Ishikawa (cell line): ENCODE results near the gene HCFC1R1.

Experiments used
- CEBPB ChIP-seq: IDR thresholded peaks from 2 replicates; pipeline ENCODE4 v1.6.1; 2012
- CREB1 ChIP-seq: IDR thresholded peaks from 2 replicates; pipeline ENCODE4 v1.6.1; 2012; ENCODE audit warnings: low read depth
- EGR1 ChIP-seq: IDR thresholded peaks from 2 replicates; pipeline ENCODE4 v1.6.1; 2012
- EP300 ChIP-seq: IDR thresholded peaks from 2 replicates; pipeline ENCODE4 v1.6.1; 2012; ENCODE audit warnings: borderline replicate concordance
- FOXM1 ChIP-seq: IDR thresholded peaks from 2 replicates; pipeline ENCODE4 v1.6.1; 2012; ENCODE audit warnings: low read depth, borderline replicate concordance
- NFIC ChIP-seq: IDR thresholded peaks from 2 replicates; pipeline ENCODE4 v1.6.1; 2012
- RAD21 ChIP-seq: IDR thresholded peaks from 2 replicates; pipeline ENCODE4 v1.6.1; 2012; ENCODE audit warnings: low read depth
- TAF1 ChIP-seq: IDR thresholded peaks from 2 replicates; pipeline ENCODE4 v1.6.1; 2012; ENCODE audit warnings: low read depth, mild to moderate bottlenecking
- TCF12 ChIP-seq: IDR thresholded peaks from 2 replicates; pipeline ENCODE4 v1.6.1; 2012; ENCODE audit warnings: low read depth
- TEAD4 ChIP-seq: IDR thresholded peaks from 2 replicates; pipeline ENCODE4 v1.6.1; 2012
- YY1 ChIP-seq: IDR thresholded peaks from 2 replicates; pipeline ENCODE4 v1.6.1; 2012; ENCODE audit warnings: low read depth
- ZBTB7A ChIP-seq: IDR thresholded peaks from 2 replicates; pipeline ENCODE4 v1.6.1; 2012; ENCODE audit warnings: low read depth
- TF ChIP-seq, protein P1 (sequence below): IDR thresholded peaks from 2 replicates; pipeline ENCODE4 v1.6.1; 2012; ENCODE audit warnings: low read depth, mild to moderate bottlenecking
- TF ChIP-seq, protein P2 (sequence below): IDR thresholded peaks from 2 replicates; pipeline ENCODE4 v1.6.1; 2012
- TF ChIP-seq, protein P3 (sequence below): IDR thresholded peaks from 2 replicates; pipeline ENCODE4 v1.6.1; 2012

The HCFC1R1 gene

DNA sequence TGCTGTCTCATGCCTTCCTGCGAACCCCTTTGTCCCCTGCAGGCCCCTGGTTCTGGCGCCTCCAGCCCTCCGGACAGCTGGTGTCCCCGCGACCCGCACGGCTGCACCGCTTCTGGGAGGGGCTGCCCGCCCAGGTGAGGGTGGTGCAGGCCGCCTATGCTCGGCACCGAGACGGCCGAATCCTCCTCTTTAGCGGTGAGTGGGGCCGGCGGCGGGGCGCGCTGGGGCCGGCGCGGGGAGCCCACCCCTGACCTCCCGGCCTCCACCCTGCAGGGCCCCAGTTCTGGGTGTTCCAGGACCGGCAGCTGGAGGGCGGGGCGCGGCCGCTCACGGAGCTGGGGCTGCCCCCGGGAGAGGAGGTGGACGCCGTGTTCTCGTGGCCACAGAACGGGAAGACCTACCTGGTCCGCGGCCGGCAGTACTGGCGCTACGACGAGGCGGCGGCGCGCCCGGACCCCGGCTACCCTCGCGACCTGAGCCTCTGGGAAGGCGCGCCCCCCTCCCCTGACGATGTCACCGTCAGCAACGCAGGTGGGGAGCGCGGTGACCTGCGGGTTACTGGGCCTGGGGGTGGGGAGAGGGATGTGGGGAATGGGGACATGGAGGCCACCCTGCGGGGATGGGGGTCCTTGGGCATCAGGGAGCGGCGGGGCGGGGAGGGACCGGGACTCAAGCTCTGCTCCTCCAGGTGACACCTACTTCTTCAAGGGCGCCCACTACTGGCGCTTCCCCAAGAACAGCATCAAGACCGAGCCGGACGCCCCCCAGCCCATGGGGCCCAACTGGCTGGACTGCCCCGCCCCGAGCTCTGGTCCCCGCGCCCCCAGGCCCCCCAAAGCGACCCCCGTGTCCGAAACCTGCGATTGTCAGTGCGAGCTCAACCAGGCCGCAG lies 34.6 kb upstream of the HCFC1R1 start:
- TF ChIP-seq YY1 (no peak), TEAD4 (no peak), RAD21 (no peak), TCF12 (no peak), FOXM1 (no peak), EP300 (no peak), EGR1 (no peak), TAF1 (no peak), ZBTB7A (no peak; the same call in 1 of the 2 replicates), CREB1 (no peak), NFIC (no peak)
- TF ChIP-seq, protein P1, sequence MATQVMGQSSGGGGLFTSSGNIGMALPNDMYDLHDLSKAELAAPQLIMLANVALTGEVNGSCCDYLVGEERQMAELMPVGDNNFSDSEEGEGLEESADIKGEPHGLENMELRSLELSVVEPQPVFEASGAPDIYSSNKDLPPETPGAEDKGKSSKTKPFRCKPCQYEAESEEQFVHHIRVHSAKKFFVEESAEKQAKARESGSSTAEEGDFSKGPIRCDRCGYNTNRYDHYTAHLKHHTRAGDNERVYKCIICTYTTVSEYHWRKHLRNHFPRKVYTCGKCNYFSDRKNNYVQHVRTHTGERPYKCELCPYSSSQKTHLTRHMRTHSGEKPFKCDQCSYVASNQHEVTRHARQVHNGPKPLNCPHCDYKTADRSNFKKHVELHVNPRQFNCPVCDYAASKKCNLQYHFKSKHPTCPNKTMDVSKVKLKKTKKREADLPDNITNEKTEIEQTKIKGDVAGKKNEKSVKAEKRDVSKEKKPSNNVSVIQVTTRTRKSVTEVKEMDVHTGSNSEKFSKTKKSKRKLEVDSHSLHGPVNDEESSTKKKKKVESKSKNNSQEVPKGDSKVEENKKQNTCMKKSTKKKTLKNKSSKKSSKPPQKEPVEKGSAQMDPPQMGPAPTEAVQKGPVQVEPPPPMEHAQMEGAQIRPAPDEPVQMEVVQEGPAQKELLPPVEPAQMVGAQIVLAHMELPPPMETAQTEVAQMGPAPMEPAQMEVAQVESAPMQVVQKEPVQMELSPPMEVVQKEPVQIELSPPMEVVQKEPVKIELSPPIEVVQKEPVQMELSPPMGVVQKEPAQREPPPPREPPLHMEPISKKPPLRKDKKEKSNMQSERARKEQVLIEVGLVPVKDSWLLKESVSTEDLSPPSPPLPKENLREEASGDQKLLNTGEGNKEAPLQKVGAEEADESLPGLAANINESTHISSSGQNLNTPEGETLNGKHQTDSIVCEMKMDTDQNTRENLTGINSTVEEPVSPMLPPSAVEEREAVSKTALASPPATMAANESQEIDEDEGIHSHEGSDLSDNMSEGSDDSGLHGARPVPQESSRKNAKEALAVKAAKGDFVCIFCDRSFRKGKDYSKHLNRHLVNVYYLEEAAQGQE, result no peak
- TF ChIP-seq, protein P2, sequence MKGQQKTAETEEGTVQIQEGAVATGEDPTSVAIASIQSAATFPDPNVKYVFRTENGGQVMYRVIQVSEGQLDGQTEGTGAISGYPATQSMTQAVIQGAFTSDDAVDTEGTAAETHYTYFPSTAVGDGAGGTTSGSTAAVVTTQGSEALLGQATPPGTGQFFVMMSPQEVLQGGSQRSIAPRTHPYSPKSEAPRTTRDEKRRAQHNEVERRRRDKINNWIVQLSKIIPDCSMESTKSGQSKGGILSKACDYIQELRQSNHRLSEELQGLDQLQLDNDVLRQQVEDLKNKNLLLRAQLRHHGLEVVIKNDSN, result no peak
- TF ChIP-seq, protein P3, sequence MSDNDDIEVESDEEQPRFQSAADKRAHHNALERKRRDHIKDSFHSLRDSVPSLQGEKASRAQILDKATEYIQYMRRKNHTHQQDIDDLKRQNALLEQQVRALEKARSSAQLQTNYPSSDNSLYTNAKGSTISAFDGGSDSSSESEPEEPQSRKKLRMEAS, result no peak

DNA sequence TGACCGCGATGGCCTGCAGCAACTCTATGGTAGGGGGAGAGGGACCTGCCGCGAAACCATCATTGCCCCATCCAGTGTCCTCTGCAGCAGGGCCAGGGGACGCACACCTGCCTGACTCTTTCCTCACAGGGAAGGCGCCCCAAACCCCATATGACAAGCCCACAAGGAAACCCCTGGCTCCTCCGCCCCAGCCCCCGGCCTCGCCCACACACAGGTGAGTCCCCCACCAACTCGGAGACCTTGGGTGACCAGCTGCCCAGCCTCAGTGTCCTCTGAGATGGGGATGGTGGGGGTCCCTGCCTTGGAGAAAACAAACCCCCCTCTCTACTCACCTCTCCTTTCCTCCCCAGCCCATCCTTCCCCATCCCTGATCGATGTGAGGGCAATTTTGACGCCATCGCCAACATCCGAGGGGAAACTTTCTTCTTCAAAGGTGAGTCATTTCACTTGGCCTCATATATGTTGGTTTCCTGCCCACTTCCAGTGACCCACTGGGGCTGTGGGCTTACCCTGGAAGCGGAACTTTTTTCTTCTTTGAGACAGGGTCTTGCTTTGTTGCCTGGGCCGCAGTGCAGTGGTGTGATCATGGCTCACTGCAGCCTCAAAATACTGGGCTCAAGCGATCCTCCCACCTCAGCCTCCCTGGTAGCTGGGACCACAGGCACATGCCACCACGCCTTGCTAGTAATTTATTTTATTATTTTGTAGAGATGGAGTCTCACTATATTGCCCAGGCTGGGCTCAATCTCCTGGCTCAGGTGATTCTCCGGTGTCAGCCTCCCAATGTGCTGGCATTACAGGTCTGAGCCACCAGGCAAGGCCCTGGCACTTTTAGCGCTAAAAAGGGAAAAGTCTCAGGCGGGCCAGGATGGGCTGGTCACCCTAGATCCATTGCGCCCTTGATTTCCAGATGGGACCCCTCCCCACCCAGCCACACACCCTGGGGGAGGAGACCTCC lies 33.7 kb upstream of the HCFC1R1 start:
- no peak for TF ChIP-seq CEBPB
- no peak for TF ChIP-seq EP300
- TF ChIP-seq, protein P2, result no peak
- TF ChIP-seq RAD21, result no peak
- TF ChIP-seq, protein P1, result no peak
- no peak for TF ChIP-seq YY1
- no peak for TF ChIP-seq TCF12
- no peak for TF ChIP-seq CREB1
- TF ChIP-seq EGR1, result no peak
- TF ChIP-seq TAF1, result no peak
- TF ChIP-seq NFIC, result no peak
- TF ChIP-seq, protein P3, result no peak

DNA sequence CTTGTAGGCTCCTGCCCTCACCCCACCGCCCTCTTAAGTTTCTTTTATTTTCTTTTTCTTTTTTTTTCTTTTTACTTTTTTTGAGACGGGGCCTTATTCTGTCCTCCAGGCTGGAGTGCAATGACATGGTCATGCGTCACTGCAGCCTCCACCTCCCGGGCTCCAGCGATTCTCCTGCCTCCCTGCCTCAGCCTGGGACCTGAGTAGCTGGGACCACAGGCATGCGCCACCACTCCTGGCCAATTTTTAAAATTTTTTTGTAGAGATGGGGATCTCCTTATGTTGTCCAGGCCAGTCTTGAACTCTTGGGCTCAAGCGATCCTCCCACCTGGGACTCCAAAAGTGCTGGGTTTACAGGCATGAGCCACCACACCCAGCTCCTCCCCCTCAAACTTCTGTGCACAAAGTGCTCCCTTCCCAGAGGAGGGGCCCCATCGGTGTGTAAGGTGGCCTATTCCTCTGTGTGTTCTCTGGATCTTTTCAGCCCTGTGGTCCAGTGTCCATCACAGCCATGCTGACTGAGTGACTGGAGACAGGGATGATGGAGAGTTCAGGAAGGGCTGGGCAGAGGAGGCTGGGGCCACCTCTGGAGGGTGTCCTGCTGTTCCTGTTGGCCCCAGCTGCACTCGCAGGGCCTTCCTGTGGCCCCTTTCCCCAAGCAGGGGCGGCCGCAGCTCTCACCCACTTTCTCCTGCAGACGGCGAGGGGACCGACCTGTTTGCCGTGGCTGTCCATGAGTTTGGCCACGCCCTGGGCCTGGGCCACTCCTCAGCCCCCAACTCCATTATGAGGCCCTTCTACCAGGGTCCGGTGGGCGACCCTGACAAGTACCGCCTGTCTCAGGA lies 32.8 kb upstream of the HCFC1R1 start:
- TF ChIP-seq CREB1 (no peak), NFIC (no peak), EGR1 (no peak), EP300 (no peak), YY1 (no peak), CEBPB (no peak), RAD21 (no peak), TCF12 (no peak), TAF1 (no peak), FOXM1 (no peak), TEAD4 (no peak), ZBTB7A (no peak)
- TF ChIP-seq, protein P1, result no peak
- TF ChIP-seq, protein P3, result no peak
- TF ChIP-seq, protein P2, result no peak
